D721Med (cell line): ENCODE data around the gene KLK3.

Experiments used
- DNase-seq: peaks from one replicate; pipeline ENCODE4 v3.0.0; 2011; ENCODE audit warnings: low spot score; ENCODE audit not compliant: insufficient read length
- FAIRE-seq: peaks from 2 replicates; lab custom pipeline; 2011; peaks lifted over from hg19 to GRCh38; lab: Jason Lieb, UNC
- CTCF ChIP-seq: IDR thresholded peaks from 2 replicates; pipeline ENCODE4 v1.5.1; 2012; ENCODE audit warnings: mild to moderate bottlenecking, control low read depth; ENCODE audit not compliant: insufficient read depth; ENCODE audit errors: missing control alignments

KLK3 gene

GRCh38 chr19:50832666-50833065 is 22.0 kb upstream of the KLK3 start:
- no peak for DNase-seq
- TF ChIP-seq CTCF: no peak
- FAIRE-seq: no peak

- no peak for TF ChIP-seq CTCF
- FAIRE-seq: no peak
These were observed 21.5 kb upstream of the KLK3 start, which contains the start of gene KLK15 for GRCh38 chr19:50833117-50833801. KLK15 (minus strand) TSS chr19:50833574; CDS start chr19:50831492, 2,082 bp downstream.

GRCh38 chr19:50833802-50834167 is 20.9 kb upstream of the KLK3 start:
- DNase-seq (no peak), FAIRE-seq (no peak)
- no peak for TF ChIP-seq CTCF

More at GRCh38 chr19:50833117-50833801, 21.5 kb upstream of the KLK3 start, which contains the start of gene KLK15:
- DNase-seq: no peak

- DNase-seq: no peak
- TF ChIP-seq CTCF: no peak
- no peak for FAIRE-seq
These were observed 19.5 kb upstream of the KLK3 start for GRCh38 chr19:50835103-50835784.

GRCh38 chr19:50835785-50836542 is 18.8 kb upstream of the KLK3 start:
- peak; percentile 93 for DNase-seq
- no peak for FAIRE-seq
- TF ChIP-seq CTCF: no peak

- no peak for DNase-seq
- TF ChIP-seq CTCF: no peak
- FAIRE-seq: no peak
These were observed 18.0 kb upstream of the KLK3 start for GRCh38 chr19:50836543-50837195.
